UCSD-AML1 (cell line): ENCODE results near the gene TNFRSF18.

Experiments
- DNase-seq: peaks from one replicate; lab custom pipeline; 2025; ENCODE audit not compliant: unreplicated experiment; lab: John Stamatoyannopoulos, UW

TNFRSF18 gene

DNA sequence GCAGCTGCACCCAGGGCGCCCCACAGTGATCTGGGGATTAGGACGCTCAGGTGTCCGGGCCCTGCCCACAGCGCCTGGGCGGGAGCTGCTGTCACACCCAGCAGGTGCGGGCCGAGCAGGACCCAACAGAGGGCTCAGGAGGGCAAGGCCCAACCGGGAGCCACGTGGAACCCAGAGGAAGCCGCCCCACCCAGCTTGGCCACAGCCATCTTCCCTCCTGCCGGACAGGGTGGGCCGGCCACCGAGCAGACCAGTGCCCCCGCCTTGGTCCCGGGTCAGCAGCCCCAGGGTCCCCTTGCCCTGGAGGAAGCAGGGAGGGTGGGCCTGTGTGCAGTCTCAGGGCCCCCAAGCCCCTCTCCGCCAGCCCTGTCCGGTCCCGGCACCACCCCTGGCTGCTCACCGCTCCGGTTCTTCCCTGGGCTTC lies 39.0 kb downstream of the TNFRSF18 start:
- no peak for DNase-seq

DNA sequence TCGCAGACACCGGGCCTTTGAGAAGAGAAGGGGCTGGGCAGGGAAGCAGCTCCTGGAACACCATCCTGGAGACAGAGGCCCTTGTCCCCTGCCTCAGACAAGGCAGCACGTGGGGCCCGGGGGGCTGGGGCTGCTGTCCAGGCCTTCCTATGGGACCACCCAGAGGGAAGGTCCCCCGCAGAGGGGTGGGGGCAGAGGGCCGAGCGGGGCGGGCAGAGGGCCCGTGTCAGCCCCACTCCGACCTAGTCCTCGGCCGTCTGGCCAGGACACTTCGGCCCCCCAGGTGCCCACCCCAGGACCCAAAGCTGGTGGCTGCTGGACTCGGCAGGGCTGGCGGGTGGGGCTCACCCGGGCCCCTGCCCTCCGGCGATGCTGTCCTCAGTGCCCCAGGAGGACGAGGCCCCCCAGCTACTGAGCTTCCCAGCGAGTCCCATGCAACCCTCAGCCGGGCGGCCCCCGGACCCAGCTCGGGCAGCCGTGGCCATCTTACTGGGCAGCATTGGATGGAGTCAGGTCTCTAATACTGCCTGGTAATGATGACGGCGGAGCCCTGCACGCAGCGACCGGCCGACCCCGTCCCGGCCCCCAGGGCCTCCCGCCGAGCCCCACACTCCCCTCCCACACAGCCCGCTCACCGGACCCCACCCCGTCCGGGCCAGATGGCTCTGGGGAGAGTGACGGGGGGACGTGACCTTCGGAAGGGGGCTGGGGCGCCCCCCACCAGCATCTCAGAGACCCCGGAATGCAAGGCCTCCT lies 39.6 kb downstream of the TNFRSF18 start:
- DNase-seq, result no peak

DNA sequence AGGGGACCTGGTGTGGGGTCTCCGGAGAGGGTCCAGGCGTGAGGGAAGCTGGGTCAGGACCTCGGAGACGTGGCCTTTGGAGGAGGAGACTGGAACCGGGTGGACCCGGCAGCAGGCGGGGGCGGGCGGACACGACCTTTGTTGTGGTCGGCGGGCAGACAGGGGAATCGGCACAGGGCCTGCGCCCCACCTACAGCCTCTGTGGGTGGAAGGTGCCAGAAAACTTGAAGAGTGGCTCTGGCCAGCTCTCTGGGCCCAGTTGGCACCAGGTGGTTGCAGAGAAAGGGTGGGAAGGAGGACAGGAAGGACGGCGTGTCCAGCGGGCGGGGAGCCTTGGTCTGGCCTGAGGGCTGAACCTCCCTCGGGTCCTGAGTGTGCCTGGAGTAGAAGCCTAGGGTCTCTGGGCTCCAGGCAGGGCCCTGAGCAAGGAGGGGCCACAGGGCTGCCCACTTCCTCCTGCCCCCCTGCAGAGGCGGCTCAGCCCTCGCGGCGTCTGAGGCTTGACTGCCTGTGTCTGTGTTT lies 40.4 kb downstream of the TNFRSF18 start:
- DNase-seq, result no peak

DNA sequence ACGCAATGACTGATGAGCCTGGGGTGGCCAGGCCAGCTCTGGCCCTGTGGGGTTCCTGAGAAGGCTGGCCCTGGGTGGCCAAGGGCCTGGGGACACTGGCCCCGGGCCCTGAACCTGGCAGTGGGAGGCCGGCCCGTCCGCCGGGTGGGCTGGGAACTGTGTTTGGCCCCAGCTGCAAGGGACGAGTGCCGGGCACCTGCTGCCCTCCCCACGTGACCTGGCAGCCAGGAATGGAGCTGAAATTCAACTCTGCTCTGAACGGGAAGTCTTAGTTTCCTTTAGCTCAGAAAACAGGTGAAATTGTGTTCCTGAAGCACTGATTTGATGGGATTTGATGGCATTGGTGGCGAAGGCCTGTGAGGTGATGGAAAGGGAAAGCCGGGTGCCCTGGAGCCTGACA lies 40.9 kb downstream of the TNFRSF18 start:
- no peak for DNase-seq

DNA sequence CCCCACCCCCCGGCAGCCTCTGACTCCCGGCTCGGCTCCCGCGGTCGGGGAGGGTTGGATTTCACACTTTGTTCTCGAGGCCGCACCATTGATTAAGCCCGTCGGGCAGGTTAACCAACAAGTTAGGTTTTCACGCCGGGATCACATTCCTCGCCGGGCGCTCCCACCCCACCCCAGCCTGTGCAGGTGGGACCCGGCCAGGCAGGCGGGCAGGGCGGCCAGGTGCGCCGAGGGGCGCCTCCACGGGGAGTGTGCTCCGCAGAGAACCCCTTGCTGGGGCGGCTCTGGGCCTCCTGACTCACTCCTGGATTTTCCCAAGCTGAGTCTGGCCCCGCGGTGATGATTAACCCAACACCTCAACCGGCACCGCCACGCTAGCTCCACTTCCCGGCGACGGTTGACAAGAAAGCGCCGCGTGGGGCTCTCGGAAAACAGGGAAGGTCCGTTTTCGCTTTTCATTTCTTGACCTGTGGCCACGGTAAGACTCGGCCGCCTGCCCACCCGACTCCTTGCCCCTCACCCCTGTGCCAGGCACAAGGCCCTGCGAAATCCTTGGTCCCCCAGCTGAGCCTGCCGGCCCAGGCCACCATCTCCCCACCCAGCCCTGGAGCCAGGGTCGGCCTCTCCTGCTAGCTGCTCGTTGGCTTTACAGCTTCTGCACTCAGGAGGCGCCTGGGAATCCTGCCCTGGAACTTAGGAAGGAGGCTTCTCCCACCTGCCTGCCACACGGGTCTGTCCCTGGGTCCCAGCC lies 41.5 kb downstream of the TNFRSF18 start:
- no peak for DNase-seq

DNA sequence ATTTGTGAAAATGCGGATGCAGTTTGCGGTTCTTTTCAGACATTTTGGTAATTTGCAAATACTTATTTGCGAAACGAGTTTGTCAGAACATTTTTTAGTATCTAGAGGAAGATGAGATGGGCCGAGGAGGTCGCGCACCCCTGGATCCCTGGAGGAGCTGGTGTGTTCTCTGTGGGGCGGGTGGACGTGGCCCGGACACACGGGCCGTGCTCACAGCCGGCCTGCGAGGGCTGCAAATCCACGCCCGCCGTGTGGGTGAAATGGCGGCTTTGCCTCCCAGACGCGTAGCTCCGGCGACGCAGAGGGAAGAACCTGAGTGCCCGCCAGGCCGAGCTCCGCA lies 42.1 kb downstream of the TNFRSF18 start:
- no peak for DNase-seq

DNA sequence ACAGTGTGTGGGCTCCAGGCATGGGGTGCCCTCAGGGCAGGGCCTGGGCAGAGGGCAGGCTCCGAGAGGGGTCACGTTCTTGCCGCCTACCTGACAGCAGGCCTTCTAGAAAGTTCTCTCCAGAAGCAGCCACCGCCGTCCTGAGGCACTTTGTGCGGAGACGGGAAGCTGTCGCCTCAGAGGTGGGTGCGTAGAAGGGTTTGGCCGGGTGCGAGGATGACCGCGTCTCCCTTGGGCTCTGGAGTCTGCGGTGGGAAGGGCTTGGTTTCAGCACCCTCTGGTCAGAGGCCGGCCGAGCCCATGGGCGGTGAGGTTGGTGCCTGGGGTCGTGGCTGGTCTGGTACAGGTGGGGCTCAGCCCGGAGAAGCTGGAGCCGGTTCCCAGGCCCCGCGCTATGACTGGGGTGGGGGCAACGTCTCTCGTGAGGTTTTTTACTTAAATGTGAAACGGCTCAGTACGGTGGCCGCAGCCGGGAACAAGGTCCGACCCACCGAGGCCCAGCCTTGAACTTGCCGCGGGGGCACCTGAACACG lies 42.8 kb downstream of the TNFRSF18 start:
- no peak for DNase-seq

DNA sequence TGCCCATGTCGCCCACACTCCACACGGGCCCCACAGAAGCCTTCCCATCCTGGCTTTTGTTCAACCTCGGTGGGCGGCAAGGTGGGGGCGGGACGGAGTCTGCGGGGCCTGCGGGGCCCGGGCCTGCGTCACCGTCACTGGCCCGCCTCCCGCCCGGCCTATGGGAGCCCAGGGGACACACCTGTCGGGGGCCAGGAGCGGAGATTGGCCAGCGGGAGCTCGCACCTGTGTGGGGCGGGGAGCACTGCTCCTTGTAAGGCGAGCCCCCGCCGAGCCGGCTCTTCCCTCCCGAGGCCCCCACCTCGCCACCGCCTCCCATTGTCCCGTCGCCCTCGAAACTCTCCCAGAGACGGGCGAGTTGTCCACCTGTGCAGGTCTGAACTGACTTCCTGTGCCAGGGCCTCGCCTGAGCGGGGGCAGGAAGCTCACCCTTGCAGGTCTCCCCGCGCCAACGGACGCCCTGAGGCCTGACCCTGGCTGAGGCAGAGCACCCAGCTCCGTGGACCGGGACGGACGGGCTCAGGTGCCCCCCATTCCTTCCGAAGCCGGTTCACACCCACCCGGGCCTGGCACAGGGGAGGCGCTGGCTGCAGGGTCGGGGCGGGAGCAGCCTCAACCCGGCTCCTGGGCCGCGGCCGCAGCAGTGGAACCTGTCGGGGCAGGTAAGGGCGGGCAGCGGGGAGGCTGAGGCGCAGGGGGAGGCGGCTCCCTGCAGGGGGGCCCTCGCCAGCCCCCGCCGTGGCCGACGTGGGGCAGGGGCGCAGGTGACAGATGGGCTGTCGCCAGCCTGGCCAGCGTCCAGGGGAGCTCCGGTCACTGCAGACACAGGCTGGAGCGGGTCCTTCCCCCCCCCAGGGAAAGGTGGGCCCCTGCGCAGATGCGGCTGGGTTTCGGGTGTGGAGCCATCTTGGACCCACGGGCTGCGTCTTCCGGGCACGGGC lies 43.5 kb downstream of the TNFRSF18 start:
- DNase-seq, result no peak

DNA sequence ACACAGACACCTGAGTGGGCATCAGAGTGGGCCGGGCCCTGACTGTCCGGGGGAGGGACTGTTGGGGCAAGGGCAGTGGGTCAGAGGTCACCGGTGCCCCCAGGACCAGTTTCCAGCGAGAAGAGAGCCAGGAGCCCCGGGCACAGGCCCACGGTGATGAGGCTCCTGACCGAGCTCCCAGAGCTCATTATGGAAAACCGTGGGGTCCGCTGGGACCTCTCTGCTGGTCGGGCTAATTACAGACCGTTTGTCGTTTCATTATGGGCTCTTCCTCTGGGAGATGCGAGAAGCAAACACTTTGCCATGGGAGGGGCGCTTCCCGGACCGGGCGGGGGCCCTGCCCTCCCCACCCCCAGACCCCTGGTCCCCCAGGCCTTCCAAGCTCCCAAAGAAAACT lies 44.7 kb downstream of the TNFRSF18 start:
- DNase-seq, result no peak

DNA sequence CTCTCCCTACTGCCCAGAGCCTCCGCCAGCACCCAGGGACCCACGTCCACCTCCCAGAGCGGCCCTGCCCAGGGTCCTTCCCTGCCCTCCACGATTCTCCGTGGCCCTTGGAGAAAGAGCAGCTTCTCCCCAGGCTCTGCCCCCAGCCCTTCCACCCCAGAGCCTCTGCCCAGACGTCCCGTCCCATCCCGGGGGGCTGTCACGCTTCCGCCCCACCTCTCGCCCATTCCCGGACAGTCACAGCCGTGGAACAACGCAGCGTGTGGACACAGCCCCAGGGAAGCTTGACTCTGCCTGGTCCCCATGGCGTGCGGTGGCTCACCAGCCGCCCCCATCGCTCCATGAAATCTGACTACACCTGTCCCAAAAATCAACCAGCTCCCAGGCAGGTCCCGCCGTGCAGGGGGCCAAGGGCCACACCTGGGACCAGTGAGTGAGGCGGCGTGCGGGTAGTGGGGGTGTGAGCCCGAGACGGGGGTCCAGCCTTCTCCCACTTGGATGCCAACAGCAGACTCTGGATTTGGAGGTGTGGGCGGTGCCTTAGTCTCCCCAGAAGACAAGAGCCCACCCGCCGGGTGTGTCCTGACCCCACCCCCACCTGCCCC lies 45.2 kb downstream of the TNFRSF18 start:
- DNase-seq, result no peak

DNA sequence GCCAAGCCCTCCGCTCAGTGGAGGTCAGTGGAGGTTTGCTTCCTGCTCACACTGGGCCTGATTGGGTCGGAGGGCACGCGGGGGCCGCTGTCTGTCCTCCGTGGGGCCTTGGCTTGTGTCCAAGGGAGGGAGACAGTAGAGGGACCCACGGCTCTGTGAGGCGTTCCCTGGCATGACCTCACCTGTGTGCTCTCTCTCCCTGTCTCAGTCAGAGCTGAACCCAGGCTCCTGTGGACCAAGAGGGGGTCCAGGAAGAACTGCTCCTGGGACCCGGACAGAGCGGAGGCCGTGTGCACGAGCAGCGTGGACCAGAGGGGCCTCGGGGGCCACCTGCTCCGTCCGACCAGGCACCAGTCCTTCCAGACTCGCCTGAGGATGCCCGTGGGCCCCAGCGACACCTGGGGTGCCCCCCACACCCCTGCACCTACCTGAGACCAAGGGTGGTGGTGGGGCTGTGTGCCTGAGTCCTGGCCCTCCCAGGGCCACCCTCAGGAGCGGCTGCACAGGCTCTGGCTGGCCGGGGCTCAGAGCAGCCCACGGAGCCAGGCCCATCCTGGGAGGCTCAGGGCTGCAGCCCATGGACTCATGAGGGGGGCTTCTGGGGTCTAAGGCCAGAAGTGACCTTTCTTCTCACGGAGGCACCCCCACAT lies 46.0 kb downstream of the TNFRSF18 start:
- no peak for DNase-seq

DNA sequence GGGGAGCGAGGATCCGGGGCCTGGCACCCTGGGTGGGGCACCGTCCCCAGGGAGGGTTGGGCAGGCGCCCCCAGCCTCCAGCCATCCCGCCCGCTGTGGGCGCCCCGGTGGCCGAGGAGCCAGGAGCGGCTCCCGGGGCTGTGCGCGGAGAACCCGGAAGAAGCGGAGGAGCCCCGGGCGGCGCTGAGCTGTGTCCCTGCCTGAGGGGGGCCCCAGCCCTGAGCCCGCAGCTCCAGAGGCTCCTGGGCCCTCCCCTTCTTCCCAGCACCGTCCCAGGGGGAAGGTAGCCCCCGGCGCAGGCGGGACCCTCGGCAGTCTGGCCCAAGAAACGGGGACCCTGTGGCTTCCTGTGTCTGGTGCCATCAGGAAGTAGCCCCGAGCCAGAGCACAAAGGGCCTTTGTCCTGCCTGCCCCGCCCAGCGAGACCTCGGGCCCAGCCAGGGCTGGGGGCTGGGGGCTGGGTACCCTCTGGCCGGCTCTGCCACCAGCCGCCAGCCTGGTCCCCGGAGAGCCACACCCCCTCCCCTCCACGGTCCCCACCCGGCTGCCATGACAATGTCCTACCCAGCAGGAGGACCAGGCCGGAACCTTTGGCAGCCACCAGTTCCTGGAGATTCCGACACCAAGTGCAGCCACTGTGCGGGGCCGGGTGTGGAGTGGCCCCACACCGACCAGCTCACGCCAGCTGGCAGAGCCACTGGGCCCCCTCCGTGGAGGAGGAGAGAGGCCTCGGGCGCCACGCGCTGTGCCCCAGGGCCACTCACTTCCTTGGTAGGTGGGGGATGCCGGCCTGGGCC lies 48.3 kb downstream of the TNFRSF18 start:
- peak; percentile 56 for DNase-seq

DNA sequence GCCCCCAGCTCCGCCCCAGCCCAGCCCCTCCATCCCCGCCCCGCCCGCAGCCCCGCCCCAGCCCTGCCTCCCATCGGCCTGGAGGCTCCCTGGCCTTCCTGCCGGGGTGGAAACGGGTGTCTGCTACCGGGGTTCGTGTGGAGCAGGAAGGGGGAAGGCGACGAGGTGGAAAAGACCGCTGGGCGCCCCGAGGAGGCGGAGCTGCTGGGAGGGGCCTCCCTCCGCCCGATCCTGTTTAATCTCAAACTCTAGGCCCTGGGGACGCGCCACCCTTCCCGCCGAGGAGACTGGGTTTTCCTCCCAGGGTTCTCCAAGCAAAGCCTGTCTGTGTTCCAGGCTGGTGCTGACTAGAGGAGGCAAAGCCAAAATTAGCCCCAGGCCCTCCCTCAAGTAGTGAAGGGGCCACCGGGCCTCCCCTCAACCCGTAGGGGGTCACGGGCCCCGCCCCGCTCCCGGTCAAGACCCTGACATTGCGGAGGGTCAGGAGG lies 48.9 kb downstream of the TNFRSF18 start:
- DNase-seq, result peak; percentile 80

DNA sequence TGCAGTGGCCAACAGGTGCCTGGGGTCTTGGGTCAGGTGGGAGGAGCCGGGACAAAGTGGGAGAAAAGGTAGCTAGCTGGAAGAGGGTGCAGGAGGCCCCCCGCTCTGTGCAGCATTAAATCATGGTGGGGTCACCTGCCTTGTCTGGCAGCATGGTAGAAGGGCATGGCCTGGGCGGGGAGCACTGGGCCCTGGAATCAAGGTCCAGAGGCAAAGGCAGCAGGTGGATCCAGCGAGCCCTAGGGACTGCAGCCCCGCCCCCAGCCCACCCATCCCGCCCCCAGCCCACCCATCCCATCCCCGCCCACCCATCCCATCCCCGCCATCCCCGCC lies 49.4 kb downstream of the TNFRSF18 start:
- no peak for DNase-seq

DNA sequence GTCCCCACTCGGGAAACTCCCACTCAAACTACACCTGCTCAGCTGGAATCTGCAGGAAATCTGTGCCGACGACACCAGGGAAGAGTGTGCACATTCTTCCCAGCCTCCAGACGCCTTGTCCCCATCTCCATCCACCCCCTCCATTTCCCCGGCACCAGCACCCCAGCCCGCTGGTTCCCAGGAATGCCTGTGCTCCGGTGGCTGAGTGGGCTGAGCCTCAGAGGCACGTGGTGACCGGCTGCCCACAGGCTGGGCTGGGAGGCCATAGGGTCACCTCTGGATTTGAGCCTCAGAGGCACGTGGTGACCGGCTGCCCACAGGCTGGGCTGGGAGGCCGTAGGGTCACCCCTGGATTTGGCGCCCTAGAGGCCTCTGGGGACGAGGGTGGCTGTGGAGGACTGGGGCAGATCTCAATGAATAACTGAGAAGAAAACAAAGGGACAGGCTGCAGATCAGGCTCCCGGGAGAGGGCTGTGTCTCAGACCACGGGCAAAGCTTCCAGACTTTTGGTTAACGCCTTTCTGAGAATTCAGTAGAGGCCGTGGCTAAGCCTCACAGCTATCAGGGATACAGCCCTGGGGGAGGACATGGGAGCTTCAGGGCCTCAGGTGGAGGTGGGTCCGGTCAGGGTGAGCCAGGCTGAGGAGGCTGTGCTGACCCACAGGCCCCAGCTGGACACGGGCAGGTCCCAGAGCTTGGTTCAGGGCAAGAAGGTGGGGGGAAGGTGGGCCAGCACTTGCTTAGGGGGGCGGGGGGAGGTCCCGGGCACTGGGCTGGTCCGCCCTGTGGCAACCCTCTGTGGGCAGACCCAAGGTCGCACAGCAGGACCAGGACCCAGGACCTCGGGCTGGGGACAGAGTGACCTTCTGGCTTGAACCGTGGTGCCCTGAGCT lies 50.0 kb downstream of the TNFRSF18 start:
- DNase-seq, result no peak

DNA sequence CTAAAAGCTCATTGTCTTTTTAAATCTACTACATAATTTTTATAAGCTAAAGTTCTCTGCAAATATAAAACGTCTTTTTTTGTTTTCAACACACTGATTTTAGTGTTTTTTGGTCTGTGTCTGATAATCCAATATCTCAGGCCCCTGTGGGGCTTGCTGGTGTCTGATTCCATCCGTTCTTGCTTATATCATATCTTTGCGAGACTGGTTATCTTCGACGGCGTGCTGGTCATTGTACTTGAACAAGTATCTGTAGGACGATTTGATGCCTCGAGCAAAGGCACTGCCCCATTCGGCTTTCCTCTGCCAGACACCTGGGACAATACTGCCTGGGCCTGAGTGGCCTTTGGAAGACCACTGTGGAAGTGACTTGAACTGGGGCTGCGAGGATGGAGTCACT lies 51.1 kb downstream of the TNFRSF18 start:
- DNase-seq, result no peak

DNA sequence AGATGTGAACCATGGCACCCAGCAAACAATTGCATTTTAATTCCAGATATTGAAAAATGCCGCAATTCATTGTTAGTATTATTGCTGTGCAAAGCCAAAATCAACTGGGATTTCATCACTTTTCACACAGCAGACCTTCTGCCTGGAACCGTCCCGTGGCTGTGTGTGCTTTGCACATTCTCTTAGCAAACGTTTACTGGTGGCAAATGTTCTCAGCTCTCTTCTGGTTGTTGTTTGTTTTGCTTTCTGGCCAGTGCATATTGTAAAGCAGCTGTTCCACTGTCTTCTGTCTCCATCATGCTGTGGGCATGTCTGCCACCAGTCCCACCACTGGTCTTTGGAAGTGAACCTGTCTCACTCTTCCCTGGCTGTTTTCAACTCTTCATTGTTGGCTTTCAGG lies 52.5 kb downstream of the TNFRSF18 start:
- DNase-seq, result no peak
